Gastrocnemius medialis (tissue), 4 donors: ENCODE data around the gene FBLN7.

Source experiments
- POLR2A ChIP-seq, 2 donors: fragments of 450-650 bp; IDR thresholded peaks; one replicate each; pipeline ENCODE4 v1.6.1; 2017; ENCODE audit warnings: antibody characterized with exemption in 2 of 2, mild to moderate bottlenecking in 2 of 2, moderate library complexity in 2 of 2
- TF ChIP-seq, protein P1 (sequence below), 5 experiments: fragments of 450-650 bp in 3 of 5; fragments of 200-600 bp in 2 of 5; sonication (generic) in 2 of 5; IDR thresholded peaks in 4 of 5; conservative IDR thresholded peaks in 1 of 5; 1 replicate in 4 of 5; 2 replicates in 1 of 5; pipeline ENCODE4 v1.5.1; 2016 to 2019; ENCODE audit warnings: antibody characterized with exemption in 5 of 5, mild to moderate bottlenecking in 3 of 5, moderate library complexity in 3 of 5

DNA sequence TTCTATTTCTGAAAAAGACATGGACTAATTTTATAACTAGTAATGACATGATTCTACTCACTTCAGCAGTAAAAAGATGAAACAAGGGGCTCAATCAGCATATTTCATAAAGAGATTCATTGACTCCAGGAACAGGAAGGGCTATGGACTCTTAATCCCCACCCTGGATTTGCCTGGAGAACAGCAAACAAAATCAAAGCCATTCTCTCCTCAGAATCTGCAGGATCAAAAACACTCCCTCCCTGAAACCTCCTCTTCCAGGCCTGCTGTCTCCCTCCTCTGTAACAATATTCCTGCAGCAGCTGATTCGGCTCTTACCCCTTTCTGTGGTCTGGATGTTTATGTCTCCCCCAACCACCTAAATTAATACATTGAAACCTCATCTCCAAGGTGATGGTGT is 59.7 kb downstream of the FBLN7 start:
- no peak for TF ChIP-seq POLR2A (IDR thresholded peaks at IDR 0.05)
- TF ChIP-seq, protein P1, sequence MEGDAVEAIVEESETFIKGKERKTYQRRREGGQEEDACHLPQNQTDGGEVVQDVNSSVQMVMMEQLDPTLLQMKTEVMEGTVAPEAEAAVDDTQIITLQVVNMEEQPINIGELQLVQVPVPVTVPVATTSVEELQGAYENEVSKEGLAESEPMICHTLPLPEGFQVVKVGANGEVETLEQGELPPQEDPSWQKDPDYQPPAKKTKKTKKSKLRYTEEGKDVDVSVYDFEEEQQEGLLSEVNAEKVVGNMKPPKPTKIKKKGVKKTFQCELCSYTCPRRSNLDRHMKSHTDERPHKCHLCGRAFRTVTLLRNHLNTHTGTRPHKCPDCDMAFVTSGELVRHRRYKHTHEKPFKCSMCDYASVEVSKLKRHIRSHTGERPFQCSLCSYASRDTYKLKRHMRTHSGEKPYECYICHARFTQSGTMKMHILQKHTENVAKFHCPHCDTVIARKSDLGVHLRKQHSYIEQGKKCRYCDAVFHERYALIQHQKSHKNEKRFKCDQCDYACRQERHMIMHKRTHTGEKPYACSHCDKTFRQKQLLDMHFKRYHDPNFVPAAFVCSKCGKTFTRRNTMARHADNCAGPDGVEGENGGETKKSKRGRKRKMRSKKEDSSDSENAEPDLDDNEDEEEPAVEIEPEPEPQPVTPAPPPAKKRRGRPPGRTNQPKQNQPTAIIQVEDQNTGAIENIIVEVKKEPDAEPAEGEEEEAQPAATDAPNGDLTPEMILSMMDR (IDR thresholded peaks at IDR 0.05 in 4 of 5, conservative IDR thresholded peaks at IDR 0.05 in 1 of 5): no peak
